ENCODE data around the gene MEPCE.

DNA sequence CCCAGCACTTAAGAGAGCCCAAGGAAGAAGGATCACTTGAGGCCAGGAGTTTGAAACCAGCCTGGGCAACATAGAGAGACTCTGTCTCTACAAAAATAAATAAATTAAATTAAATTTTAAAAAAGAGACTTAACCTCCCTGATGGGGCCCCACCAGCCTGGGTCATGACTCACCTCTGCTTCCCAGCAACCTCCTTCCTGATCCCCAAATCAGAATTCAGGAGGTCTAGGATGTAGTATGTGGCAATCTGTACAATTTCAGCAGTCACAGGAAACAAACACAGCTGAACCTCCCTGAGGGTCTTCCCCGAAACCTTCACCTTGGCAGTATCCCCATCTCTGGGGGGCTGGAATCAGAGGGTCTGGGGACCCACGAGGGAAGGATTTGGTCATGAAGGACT, 16.4 kb downstream of the MEPCE start:
- no peak for TF ChIP-seq CTCF (conservative IDR thresholded peaks at IDR 0.05)
- no peak for TF ChIP-seq EZH2 (IDR thresholded peaks at IDR 0.05; ENCODE audit: low read depth)
